Nucleus accumbens (tissue), 56 donors: Measurements from ENCODE around the gene SLC25A29.
A peak's percentile ranks its signal among the peaks of the same experiment; 100 is the strongest.
"Not testable (repeated sequence)": the region's sequence is repeated elsewhere in the genome, so short reads cannot be mapped to it uniquely, and the experiment has no call there.

Experiments
- DNase-seq, 56 donors: peaks; one replicate each; lab custom pipeline; 2025; lab: John Stamatoyannopoulos, UW

The SLC25A29 gene

GRCh38 chr14:100306101-100306997 lies at the start of gene SLC25A29:
TSS of gene SLC25A29 (minus strand) at chr14:100306444. CDS start at chr14:100306232, 212 bp downstream.
- DNase-seq: peak; percentile 15 to 97 (median 85)

DNA sequence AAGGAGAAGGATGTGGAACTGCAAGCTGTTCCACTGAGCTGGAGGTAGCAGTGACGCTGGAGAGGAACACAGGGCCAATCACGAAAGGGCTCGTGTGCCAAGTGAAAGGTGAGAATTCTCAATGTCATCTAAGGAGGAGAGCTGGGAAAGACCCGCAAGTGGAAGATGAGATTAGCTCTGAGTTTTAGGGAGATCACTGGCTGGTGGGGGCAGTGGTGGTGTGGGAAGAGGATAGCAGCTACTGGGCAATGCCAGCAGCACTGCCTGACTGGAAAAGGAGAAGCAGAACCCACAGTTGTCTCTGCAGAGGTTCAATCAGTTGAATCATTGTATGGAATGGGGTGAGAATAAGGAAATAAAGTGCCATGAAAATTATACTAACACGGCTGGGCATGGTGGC lies 44.7 kb upstream of the SLC25A29 start:
- no peak for DNase-seq

DNA sequence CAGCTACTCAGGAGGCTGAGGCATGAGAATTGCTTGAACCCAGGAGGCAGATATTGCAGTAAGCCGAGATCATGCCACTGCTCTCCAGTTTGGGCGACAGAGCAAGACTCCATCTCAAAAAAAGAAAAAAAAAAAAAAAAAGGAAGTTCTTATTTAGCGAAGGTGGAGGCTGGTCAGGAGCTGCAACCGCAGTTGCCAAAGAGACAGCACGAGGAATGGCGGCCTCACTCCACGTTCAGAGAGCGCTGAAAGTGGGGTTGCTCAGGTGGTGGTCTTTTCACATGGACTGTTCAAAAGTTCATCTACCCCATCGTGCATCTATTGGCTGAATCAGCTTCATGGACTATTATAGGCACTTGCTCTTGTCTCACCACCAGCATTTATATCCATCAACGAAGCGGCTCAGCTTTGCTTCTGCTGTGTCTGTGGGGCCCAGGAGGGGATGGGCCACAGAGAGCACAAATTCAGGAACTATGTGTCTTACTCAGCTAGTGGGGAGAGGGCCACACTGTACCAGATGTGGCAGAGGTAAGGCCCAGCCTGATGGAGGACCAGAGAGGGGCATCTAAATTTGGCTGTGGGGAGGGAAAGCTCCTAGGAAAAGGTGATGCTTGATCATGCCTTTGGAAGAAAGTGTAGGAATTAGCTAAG lies 44.2 kb upstream of the SLC25A29 start:
- DNase-seq: no peak

GRCh38 chr14:100348784-100349685 lies 42.8 kb upstream of the SLC25A29 start:
- DNase-seq: no peak

DNA sequence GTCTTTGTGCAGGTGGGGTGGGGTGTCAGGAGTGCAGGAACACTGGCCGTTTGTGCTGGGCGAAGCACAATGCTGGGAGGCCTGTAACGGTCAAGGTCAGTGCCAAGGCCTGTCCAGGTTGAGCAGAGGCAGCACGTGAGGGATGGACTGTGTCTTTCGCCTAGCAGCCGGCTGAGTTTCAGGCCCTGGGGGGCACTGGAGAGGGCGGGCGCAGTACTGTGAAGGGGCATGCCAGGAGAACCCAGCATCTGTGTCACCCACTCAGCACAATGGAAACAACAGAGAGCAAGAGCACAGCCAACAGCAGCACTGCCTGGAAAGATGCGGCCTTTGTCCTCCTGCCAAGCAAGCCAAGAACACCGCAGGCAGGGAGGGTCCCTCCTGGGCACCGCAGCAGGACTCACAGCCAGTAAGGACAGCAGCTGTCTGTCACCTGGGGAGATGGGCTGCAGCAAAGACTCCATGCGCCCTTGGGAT lies 42.0 kb upstream of the SLC25A29 start:
- no peak for DNase-seq

- no peak for DNase-seq
Measured at GRCh38 chr14:100346306-100347091, 40.3 kb upstream of the SLC25A29 start.

DNA sequence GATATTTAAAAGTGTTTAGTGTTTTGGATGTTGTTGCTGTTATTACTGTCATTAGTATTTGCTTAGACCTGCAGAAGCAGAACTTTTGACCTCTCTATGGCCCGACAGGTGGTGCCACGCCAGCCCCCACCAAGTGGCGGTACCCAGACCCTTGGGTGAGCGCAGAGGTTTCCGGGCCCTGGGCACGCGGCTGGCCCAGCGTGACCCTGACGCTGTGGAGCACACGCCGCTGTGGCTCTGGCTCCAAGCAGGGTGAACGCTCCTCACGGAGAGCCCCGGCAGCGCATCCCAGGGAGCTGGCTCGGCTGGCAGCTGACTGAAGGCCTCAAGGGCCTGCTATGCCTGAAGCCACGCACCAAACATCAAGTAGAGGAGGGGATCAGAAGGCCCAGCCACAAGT lies 39.5 kb upstream of the SLC25A29 start:
- DNase-seq: no peak

- DNase-seq: not testable (repeated sequence)
Measured at GRCh38 chr14:100344657-100345056, 38.4 kb upstream of the SLC25A29 start.

- not testable (repeated sequence) for DNase-seq
Measured at GRCh38 chr14:100342826-100343225, 36.6 kb upstream of the SLC25A29 start.

DNA sequence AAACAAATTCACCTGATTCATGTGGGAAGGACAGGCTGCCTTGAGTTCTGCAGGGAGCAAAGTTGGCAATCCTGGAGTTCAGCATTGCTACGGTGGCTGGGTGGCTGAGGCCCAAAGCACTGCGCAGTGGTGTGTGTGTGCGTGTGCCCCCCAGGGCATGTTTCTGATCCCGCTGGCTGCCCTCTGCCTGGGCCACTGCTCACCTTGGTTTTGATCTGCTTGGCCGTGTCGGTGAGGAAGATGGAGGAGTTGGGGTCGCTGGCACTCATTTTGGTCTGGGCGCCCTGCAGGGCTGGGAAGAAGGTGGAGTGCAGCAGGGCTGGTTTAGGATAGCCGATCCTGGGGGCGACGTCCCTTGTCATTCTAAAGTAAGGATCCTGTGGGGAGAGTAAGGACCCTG lies 36.0 kb upstream of the SLC25A29 start:
- DNase-seq: no peak

DNA sequence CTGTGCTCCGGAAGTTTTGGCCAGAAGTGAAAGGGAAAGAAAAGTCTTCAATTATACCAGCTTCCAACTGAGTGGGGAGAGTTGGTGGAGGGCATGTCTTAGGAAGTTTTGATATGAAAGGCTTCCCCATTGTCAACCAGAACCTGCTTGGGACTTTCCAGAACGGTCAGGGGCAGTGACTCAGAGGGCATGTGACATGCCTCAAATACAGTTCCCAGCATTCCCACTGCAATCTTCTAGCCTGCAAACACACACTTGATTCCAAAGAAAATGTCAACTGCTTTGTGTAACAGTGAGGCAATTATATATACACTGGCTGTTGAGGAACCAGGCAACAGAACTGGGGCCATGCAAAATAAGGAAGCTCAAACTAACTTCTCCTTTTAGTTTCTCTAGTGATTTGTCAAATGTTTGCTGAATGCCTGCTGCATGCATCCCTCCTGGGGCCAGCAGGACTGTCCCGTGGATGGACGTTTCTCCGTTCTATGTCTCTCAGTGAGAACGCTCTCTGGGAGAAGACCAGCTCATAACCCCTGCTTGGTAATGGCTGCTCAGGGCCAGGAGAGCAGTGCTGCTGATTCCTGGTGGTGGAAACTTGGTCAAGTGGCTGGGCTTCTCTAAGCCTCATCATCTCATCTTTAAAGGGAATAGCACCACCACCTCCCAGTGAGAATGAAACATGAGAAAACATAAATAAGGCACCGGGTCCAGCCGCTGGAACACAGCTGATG lies 35.2 kb upstream of the SLC25A29 start:
- peak in 8 of 56 donors; percentile 6 to 61 (median 22) for DNase-seq

DNA sequence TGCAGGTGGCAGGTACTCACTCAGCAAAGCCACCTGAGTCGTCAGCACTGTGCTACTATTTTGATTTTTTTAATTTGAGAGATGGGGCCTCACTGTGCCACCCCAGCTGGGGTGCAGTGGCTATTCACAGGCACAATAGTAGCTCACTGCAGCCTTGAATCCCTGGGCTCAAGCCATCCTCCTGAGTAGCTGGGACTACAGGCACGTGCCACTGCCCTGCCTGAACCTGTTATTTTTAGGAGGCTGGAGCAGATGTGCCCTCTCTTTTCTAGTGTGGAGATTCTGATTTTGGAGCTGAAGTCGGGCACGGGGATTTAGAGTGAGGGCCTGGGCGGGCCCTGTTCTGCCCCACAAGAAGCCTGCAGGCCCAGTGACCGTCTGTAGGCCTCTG lies 34.2 kb upstream of the SLC25A29 start:
- no peak for DNase-seq

- no peak for DNase-seq
Measured at GRCh38 chr14:100339766-100340422, 33.6 kb upstream of the SLC25A29 start.

DNA sequence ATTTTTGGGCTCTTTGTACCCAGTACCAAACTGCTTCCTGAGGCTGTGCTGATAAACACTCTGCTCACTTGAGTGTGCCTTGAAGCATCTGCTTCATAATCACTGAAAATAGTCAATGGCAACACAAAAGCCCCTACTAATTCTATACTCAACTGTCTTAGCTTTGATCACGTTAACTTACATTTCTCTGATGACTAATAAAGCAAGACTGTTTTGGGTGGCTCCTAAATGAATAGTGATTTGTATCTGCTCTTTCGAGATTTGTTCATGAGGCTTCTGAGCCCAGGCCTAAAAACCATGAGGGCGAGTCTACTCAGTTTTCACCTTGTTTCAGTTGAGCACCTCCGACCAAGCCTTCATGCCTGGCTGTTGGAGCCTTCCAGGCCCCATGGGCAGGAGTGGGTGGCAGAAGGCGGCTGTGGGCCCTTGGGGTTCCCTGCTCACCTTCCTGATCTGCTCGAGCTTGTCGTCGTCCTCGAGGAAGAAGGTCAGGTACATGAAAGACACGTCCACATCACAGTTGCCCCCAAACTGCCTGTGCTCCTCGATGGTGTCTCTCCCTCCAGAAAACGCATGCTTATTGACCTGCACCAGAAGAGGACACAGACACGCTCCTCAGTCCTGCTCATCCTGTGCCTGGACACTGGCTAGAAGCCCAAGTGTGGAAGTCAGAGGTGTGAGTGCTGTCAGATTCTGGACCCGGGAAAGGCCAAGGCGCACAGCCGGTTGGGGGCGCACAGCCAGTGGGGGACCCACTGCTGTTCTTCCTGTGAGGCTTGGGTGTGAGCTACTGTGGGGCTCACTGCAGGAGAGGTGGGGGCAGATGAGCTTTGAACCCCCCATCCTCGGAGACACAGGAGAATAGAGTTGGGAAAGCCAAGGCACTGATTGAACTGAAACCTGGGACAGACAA lies 30.6 kb upstream of the SLC25A29 start:
- DNase-seq: no peak

DNA sequence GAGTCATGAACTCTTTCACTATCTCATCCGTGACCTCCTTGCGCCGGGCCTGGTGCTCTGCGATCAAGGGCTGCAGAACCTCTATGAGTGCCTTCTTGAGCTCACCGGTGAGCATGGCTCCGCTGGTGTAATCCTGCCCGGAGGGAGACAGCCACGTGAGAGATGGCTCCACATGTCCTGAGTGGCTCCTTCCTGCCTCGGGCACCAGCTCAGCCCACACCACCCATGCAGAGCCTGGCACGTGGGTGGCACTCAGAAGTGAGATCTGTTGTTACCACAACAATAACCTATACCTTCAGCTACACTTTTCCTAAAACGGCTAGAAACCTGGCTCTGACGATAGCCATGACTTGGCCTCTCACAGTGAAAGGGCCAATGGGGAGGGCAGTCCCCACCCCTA lies 28.7 kb upstream of the SLC25A29 start:
- DNase-seq: no peak

DNA sequence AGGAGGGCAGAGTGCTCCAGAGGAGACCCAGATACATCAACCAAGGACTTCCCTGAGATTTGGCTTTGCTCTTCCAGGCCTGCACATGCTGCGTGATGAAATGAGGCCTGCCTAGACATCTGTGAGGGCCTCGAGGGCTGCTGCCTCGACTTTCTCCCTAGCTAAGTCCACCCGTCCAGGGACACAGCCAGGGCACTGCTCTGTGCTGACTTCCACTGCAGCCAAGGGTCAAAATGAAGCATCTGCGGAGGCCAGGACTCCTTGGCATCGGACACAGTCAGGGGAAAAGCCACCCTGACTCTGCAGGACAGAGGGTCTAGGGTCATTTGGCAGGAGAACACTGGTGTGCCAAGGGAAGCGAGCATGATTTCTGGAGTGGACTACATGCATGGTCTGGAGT lies 27.6 kb upstream of the SLC25A29 start:
- no peak for DNase-seq

DNA sequence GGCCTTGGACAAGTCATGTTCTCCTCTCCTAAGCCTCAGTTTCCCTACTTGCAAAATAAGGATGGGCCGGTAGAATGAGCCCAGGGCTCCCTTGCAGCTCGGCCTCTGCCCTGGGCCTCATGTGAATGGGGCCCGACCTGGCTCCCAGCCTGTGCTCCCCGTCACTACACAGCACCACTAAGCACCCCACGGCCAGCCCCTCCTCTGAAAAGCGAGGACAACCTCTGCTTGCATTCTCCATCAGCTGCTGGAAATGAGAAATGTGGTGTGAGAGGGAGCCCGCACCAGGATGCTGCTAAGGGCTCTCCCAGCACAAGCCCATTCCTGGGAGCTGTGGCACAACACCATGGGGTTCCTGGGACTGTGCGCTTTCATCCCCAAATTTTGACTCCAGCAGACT lies 27.1 kb upstream of the SLC25A29 start:
- no peak for DNase-seq

DNA sequence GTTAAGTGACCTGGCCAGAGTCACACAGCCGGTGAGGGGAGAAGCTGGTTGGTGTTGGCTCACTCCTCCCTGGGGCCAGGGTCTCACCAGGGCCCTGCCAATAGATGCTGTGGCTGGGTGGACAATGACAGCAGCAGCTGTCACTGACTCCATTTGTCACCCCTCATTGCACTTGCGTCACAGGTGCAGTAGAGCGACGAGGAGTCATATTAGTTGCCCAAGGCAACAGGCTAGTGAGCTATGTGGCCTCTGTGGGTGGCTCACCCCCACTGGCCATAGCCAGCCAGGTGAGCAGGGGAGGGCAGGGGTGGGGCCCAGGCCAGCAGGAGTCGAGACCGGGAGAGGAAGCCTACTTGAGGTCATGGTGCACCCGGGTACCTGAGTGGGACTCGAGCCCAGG lies 26.6 kb upstream of the SLC25A29 start:
- DNase-seq: no peak
